Measurements from ENCODE around the gene ZNF578.
"Not testable (repeated sequence)": the region's sequence is repeated elsewhere in the genome, so short reads cannot be mapped to it uniquely, and the experiment has no call there.

The ZNF578 gene

GRCh38 chr19:52498571-52498970, 45.2 kb downstream of the ZNF578 start:
- DNase-seq: no peak
- Histone ChIP-seq H3K9ac (ENCODE audit: low read length) (no peak overlapping the region), H3K27ac (ENCODE audit: low read length) (no peak overlapping the region), H3K4me2 (ENCODE audit: low read depth, low read length) (no peak overlapping the region), H3F3A (ENCODE audit: insufficient read depth, low read length) (no peaks in the 10 kb centered on the region), H3K9me2 (replicated peaks; ENCODE audit: insufficient read depth, low read length) (no peaks in the 10 kb centered on the region), H3K9me3 (replicated peaks; ENCODE audit: insufficient read depth, low read length) (no peaks in the 10 kb centered on the region), H4K20me1 (ENCODE audit: insufficient read depth, low read length) (no peaks in the 10 kb centered on the region), H3K4me1 (ENCODE audit: low read length) (no peaks in the 10 kb centered on the region), H3K36me3 (replicated peaks; ENCODE audit: insufficient read depth, low read length) (no peaks in the 10 kb centered on the region), H3K4me3 (ENCODE audit: low read length) (no peak overlapping the region), H3K27me3 (replicated peaks; ENCODE audit: insufficient read depth, low read length) (no peaks in the 10 kb centered on the region), H2AFZ (ENCODE audit: low read length) (no peak overlapping the region), H3K79me2 (ENCODE audit: low read length) (no peaks in the 10 kb centered on the region)
- TF ChIP-seq, protein P1, sequence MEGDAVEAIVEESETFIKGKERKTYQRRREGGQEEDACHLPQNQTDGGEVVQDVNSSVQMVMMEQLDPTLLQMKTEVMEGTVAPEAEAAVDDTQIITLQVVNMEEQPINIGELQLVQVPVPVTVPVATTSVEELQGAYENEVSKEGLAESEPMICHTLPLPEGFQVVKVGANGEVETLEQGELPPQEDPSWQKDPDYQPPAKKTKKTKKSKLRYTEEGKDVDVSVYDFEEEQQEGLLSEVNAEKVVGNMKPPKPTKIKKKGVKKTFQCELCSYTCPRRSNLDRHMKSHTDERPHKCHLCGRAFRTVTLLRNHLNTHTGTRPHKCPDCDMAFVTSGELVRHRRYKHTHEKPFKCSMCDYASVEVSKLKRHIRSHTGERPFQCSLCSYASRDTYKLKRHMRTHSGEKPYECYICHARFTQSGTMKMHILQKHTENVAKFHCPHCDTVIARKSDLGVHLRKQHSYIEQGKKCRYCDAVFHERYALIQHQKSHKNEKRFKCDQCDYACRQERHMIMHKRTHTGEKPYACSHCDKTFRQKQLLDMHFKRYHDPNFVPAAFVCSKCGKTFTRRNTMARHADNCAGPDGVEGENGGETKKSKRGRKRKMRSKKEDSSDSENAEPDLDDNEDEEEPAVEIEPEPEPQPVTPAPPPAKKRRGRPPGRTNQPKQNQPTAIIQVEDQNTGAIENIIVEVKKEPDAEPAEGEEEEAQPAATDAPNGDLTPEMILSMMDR (IDR thresholded peaks at IDR 0.05; ENCODE audit: low read length): no peak
- TF ChIP-seq EZH2phosphoT487 (IDR thresholded peaks at IDR 0.05; ENCODE audit: low read length): no peak

GRCh38 chr19:52500474-52500873, 47.1 kb downstream of the ZNF578 start:
- H3K27ac ChIP-seq (ENCODE audit: low read length); H3K9me3 ChIP-seq (replicated peaks; ENCODE audit: insufficient read depth, low read length); H3K27me3 ChIP-seq (replicated peaks; ENCODE audit: insufficient read depth, low read length); H3K9me2 ChIP-seq (replicated peaks; ENCODE audit: insufficient read depth, low read length); H2AFZ ChIP-seq (ENCODE audit: low read length); H3K4me2 ChIP-seq (ENCODE audit: low read depth, low read length); H3F3A ChIP-seq (ENCODE audit: insufficient read depth, low read length); H3K9ac ChIP-seq (ENCODE audit: low read length); H3K36me3 ChIP-seq (replicated peaks; ENCODE audit: insufficient read depth, low read length); H4K20me1 ChIP-seq (ENCODE audit: insufficient read depth, low read length); DNase-seq; H3K79me2 ChIP-seq (ENCODE audit: low read length); H3K4me1 ChIP-seq (ENCODE audit: low read length); H3K4me3 ChIP-seq (ENCODE audit: low read length): not testable (repeated sequence)

DNA sequence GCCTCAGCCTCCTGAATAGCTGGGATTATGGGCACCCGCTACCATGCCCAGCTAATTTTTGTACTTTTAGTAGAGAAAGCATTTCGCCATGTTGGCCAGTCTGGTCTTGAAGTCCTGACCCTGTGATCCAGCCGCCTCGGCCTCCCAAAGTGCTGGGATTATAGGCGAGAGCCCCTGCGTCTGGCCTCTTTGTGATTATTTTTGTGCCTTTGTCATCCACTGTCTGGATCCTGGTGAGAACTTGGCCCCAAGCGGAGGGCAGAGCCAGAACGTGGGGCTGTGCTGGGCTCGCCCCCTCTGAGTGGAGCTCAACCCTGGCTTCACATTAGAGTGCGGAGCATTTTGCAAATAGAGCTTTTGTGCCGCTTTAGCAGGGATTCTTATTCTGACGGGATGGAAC, 47.6 kb downstream of the ZNF578 start:
- H4K20me1 ChIP-seq (ENCODE audit: insufficient read depth, low read length); H3K4me2 ChIP-seq (ENCODE audit: low read depth, low read length); DNase-seq; H3K9me2 ChIP-seq (replicated peaks; ENCODE audit: insufficient read depth, low read length); H2AFZ ChIP-seq (ENCODE audit: low read length); H3K4me1 ChIP-seq (ENCODE audit: low read length); H3K4me3 ChIP-seq (ENCODE audit: low read length); H3K36me3 ChIP-seq (replicated peaks; ENCODE audit: insufficient read depth, low read length); H3K27me3 ChIP-seq (replicated peaks; ENCODE audit: insufficient read depth, low read length); H3K27ac ChIP-seq (ENCODE audit: low read length); H3F3A ChIP-seq (ENCODE audit: insufficient read depth, low read length); H3K79me2 ChIP-seq (ENCODE audit: low read length); H3K9ac ChIP-seq (ENCODE audit: low read length); H3K9me3 ChIP-seq (replicated peaks; ENCODE audit: insufficient read depth, low read length): not testable (repeated sequence)

DNA sequence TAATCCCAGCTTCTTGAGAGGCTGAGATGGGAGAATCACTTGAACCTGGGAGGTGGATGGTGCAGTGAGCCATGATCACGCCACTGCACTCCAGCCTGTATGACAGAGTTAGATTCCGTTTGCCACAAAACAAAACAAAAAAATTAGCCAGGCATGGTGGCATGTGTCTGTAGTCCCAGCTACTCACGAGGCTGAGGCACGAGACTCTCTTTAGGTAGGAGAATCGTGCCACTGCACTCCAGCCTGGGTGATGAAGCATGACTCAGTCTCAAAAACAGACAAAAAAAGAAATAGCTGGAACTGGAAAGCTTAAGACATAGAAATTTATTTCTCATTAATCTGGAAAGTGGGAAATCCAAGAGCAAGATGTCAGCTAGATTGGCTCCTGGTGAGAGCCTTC, 53.9 kb downstream of the ZNF578 start:
- Histone ChIP-seq H3K4me2 (ENCODE audit: low read depth, low read length) (no peak overlapping the region), H3K9me2 (replicated peaks; ENCODE audit: insufficient read depth, low read length) (no peaks in the 10 kb centered on the region), H3K9ac (ENCODE audit: low read length) (no peak overlapping the region), H4K20me1 (ENCODE audit: insufficient read depth, low read length) (no peaks in the 10 kb centered on the region), H3K79me2 (ENCODE audit: low read length) (no peaks in the 10 kb centered on the region), H3K36me3 (replicated peaks; ENCODE audit: insufficient read depth, low read length) (no peaks in the 10 kb centered on the region), H2AFZ (ENCODE audit: low read length) (no peak overlapping the region), H3K9me3 (replicated peaks; ENCODE audit: insufficient read depth, low read length) (no peaks in the 10 kb centered on the region), H3K4me3 (ENCODE audit: low read length) (no peak overlapping the region), H3K4me1 (ENCODE audit: low read length) (no peaks in the 10 kb centered on the region), H3K27ac (ENCODE audit: low read length) (no peak overlapping the region), H3F3A (ENCODE audit: insufficient read depth, low read length) (no peaks in the 10 kb centered on the region), H3K27me3 (replicated peaks; ENCODE audit: insufficient read depth, low read length) (no peaks in the 10 kb centered on the region)
- DNase-seq: no peak
- TF ChIP-seq EZH2phosphoT487 (IDR thresholded peaks at IDR 0.05; ENCODE audit: low read length) (no peak), EZH2 (optimal IDR thresholded peaks at IDR 0.05; ENCODE audit: low read depth, low read length) (no peak)
- TF ChIP-seq, protein P1 (IDR thresholded peaks at IDR 0.05; ENCODE audit: low read length): no peak

Data from MM.1S (cell line).